Measurements from ENCODE around the gene HOXB6.
A peak's percentile ranks its signal among the peaks of the same experiment; 100 is the strongest.

Gene HOXB6

GRCh38 chr17:48603959-48604769 lies 622 bp downstream of the HOXB6 start (continued):
- TF ChIP-seq ZNF704 (tag by site-specific recombination; IDR thresholded peaks at IDR 0.05) (no peak), OSR2 (tag by site-specific recombination; IDR thresholded peaks at IDR 0.05) (peak; percentile 41), IKZF3 (tag by site-specific recombination; IDR thresholded peaks at IDR 0.05) (peak; percentile 83), ZSCAN16 (tag by site-specific recombination; IDR thresholded peaks at IDR 0.05) (no peak), TSHZ1 (tag by site-specific recombination; IDR thresholded peaks at IDR 0.05; ENCODE audit: borderline replicate concordance) (no peak), ZNF433 (tag by site-specific recombination; IDR thresholded peaks at IDR 0.05; ENCODE audit: low read depth) (no peak), BCL11A (tag by site-specific recombination; IDR thresholded peaks at IDR 0.05; ENCODE audit: low read depth) (no peak), ZBTB10 (tag by site-specific recombination; IDR thresholded peaks at IDR 0.05) (peak; percentile 54), KLF7 (tag by site-specific recombination; IDR thresholded peaks at IDR 0.05; ENCODE audit: borderline replicate concordance) (no peak), ZNF76 (tag by site-specific recombination; IDR thresholded peaks at IDR 0.05; ENCODE audit: borderline replicate concordance, low read depth) (peak; percentile 63; the same call in 1 of the 2 replicates), KLF8 (tag by site-specific recombination; IDR thresholded peaks at IDR 0.05) (peak; percentile 73; the same call in 1 of the 2 replicates), ZNF660 (tag by site-specific recombination; IDR thresholded peaks at IDR 0.05) (no peak), SCRT2 (tag by site-specific recombination; IDR thresholded peaks at IDR 0.05) (no peak), ZBTB17 (tag by site-specific recombination; IDR thresholded peaks at IDR 0.05) (no peak; the same call in 1 of the 2 replicates), KLF9 (tag by site-specific recombination; IDR thresholded peaks at IDR 0.05; ENCODE audit: low read depth) (0 out of 2 replicates have a peak, but pooled peaks have one; percentile 13), ZFP41 (tag by site-specific recombination; IDR thresholded peaks at IDR 0.05; ENCODE audit: borderline replicate concordance) (no peak), PATZ1 (tag by site-specific recombination; IDR thresholded peaks at IDR 0.05) (peak; percentile 90), ZNF621 (tag by site-specific recombination; IDR thresholded peaks at IDR 0.05) (no peak), ZNF341 (tag by site-specific recombination; IDR thresholded peaks at IDR 0.05; ENCODE audit: low read depth) (peak; percentile 79), OVOL3 (tag by site-specific recombination; IDR thresholded peaks at IDR 0.05) (no peak), ZNF174 (tag by site-specific recombination; IDR thresholded peaks at IDR 0.05) (no peak), ATF2 (tag by site-specific recombination; IDR thresholded peaks at IDR 0.05; ENCODE audit: low read depth) (no peak), ZFP37 (tag by site-specific recombination; IDR thresholded peaks at IDR 0.05) (no peak), ZNF362 (tag by site-specific recombination; IDR thresholded peaks at IDR 0.05) (no peak), ZNF677 (tag by site-specific recombination; IDR thresholded peaks at IDR 0.05) (no peak), ZNF292 (tag by site-specific recombination; IDR thresholded peaks at IDR 0.05; ENCODE audit: borderline replicate concordance, low read depth) (no peak), ZNF366 (tag by site-specific recombination; conservative IDR thresholded peaks at IDR 0.05) (peak; percentile 42; the same call in 1 of the 2 replicates), ZNF416 (tag by site-specific recombination; IDR thresholded peaks at IDR 0.05) (no peak)
